ENCODE results near the gene SEMA6B. TPM values are rescaled to one million over a fixed set of nuclear protein-coding genes. Genes with fewer than 3 reads are reported as not detected.
"Not testable (repeated sequence)": the region's sequence is repeated elsewhere in the genome, so short reads cannot be mapped to it uniquely, and the experiment has no call there.

Gene SEMA6B
- total and polyA plus RNA-seq, 4 experiments from 2014 or later, result 2.4 to 2.7 TPM; not detected in 2

DNA sequence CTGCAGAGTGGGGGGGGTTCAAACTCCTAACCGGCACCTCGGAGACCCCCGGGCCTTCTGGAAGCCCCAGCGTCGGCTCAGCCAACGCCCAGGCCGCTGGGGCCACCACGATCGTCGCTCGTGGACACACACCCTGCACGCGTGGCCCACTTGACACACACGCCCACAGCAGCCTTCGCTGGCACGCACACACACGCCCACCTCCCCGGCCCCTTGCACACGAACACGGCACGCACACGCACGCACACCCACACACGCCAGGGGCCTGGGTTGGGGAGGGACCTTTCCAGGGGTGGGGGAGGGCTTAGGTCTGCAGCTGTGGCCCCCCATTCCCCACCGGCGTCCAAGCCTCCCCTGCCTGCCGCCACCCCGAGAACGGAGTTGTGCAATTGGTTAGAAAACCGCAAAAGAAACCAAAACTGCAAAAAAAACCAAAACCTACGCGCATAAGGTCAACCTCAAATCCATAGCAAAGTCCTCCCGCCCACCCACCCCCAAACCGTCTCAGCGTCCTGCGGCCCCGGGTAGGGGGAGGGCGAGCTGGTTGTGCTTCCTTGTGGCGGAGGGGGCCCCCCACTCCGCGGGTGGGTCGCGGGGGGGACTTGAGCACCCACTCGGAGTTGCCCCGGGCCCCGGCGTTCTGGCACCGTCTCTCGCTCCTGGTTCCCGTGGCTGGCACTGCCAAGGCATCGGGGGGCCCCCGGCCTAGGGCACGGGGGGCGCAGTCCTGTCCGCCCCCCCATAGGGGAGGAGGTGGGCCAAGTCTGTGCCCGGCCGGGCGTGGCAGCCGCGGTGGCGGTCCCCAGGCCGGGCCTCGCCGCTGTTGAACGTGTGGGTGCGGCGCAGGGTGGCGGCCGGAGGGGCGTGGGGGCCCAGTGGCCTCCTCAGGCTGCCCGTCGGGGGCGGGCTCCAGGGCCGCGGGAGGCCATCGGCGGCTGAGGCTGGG lies 16.3 kb downstream of the SEMA6B start:
- Histone ChIP-seq H3K4me3 (ENCODE audit: low read length in 2 of 2) (no peak overlapping the region), H3K36me3 (ENCODE audit: insufficient read depth, low read length) (no peaks in the 10 kb centered on the region), H3K27me3 (ENCODE audit: insufficient read depth, low read length) (no peaks in the 10 kb centered on the region), H3K27ac (ENCODE audit: low read depth, low read length) (no peak overlapping the region), H3K9me3 (ENCODE audit: control insufficient read depth in 1 of 2, low read length in 2 of 2) (no peaks in the 10 kb centered on the region), H3K4me1 (ENCODE audit: insufficient read depth, low read length) (no peaks in the 10 kb centered on the region)
- DNase-seq, result no peak
- Mint-ChIP-seq H3K27me3 (peaks cover 0 to 4% of the 10 kb centered on the region in 2 donors), H3K9me3 (peaks cover 0 to 13% (median 4%) of the 10 kb centered on the region in 8 donors), H3K4me1 (peaks cover 2 to 8% (median 4%) of the 10 kb centered on the region in 4 donors), H3K4me3 (no peak overlapping the region), H3K27ac (no peak overlapping the region), H3K36me3 (no peaks in the 10 kb centered on the region)
- intact Hi-C loops (cut with micrococcal nuclease), result no loop called here
- CTCF ChIA-PET (ENCODE audit: partially characterized antibody), result no interaction called here
- POLR2A ChIA-PET (ENCODE audit: partially characterized antibody), result no interaction called here

DNA sequence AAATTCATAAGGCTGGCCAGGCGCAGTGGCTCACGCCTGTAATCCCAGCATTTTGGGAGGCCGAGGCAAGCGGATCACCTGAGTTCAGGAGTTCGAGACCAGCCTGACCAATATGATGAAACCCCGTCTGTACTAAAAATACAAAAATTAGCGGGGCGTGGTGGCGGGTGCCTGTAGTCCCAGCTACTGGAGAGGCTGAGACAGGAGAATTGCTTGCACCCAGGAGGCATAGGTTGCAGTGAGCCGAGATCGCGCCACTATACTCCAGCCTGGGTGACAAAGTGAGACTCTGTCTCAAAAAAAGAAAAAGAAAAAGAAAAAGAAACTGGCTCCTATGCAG lies 17.7 kb downstream of the SEMA6B start:
- POLR2A ChIA-PET (ENCODE audit: partially characterized antibody); H3K27me3 ChIP-seq (ENCODE audit: insufficient read depth, low read length); H3K36me3 ChIP-seq (ENCODE audit: insufficient read depth, low read length); H3K27ac Mint-ChIP-seq; intact Hi-C loops (cut with micrococcal nuclease); H3K4me1 ChIP-seq (ENCODE audit: insufficient read depth, low read length); DNase-seq; H3K27me3 Mint-ChIP-seq; H3K4me3 ChIP-seq (ENCODE audit: low read length in 2 of 2); H3K4me3 Mint-ChIP-seq; H3K9me3 ChIP-seq (ENCODE audit: control insufficient read depth in 1 of 2, low read length in 2 of 2); H3K36me3 Mint-ChIP-seq; H3K27ac ChIP-seq (ENCODE audit: low read depth, low read length); H3K4me1 Mint-ChIP-seq: not testable (repeated sequence)
- peaks cover 0 to 13% (median 5%) of the 10 kb centered on the region in 8 donors for H3K9me3 Mint-ChIP-seq
- CTCF ChIA-PET (ENCODE audit: partially characterized antibody), result interaction anchor here (1.7 kb wide), 1 partner anchor 15 kb away, joined by 3 read pairs; no protein-coding TSS in a partner anchor

DNA sequence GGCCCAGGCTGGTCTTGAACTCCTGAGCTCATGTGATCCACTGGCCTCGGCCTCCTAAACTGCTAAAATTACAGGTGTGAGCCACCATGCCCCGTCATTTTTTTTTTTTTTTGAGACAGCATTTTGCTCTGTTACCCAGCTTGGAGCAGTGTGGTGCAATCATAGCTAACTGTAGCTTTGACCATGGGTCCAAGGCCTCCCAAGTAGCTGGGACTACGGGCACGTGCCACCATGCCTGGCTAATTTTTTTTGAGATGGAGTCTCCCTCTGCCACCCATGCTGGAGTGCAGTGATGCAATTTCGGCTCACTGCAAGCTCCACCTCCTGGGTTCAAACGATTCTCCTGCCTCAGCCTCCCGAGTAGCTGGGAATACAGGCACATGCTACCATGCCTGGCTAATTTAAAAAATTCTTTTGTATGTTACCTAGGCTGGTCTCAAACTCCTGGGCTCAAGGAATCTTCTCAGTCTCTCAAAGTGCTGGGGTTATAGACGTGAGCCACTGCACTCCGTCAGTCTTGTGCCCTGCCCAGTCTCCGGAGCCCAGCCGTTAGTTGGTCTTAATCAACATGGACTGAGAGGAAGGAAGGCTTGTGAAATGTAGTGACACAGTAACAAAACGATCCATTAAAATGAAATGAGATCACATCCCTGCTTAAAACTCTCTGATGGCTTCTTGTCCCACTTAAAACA lies 18.2 kb downstream of the SEMA6B start:
- CTCF ChIA-PET (ENCODE audit: partially characterized antibody), result interaction anchor here (1.7 kb wide), 1 partner anchor 15 kb away, joined by 3 read pairs; no protein-coding TSS in a partner anchor
- no peaks in the 10 kb centered on the region for H3K4me1 ChIP-seq (ENCODE audit: insufficient read depth, low read length)
- no peak overlapping the region for H3K27ac ChIP-seq (ENCODE audit: low read depth, low read length)
- no peak overlapping the region for H3K4me3 ChIP-seq (ENCODE audit: low read length in 2 of 2)
- Mint-ChIP-seq H3K27me3 (peaks cover 0 to 7% of the 10 kb centered on the region in 2 donors), H3K4me1 (peaks cover 2 to 8% (median 4%) of the 10 kb centered on the region in 4 donors), H3K36me3 (no peaks in the 10 kb centered on the region), H3K9me3 (peaks cover 0 to 13% (median 5%) of the 10 kb centered on the region in 8 donors), H3K27ac (no peak overlapping the region), H3K4me3 (no peak overlapping the region)
- no peaks in the 10 kb centered on the region for H3K36me3 ChIP-seq (ENCODE audit: insufficient read depth, low read length)
- DNase-seq, result no peak
- no peaks in the 10 kb centered on the region for H3K9me3 ChIP-seq (ENCODE audit: control insufficient read depth in 1 of 2, low read length in 2 of 2)
- intact Hi-C loops (cut with micrococcal nuclease), result no loop called here
- POLR2A ChIA-PET (ENCODE audit: partially characterized antibody), result no interaction called here
- no peaks in the 10 kb centered on the region for H3K27me3 ChIP-seq (ENCODE audit: insufficient read depth, low read length)

DNA sequence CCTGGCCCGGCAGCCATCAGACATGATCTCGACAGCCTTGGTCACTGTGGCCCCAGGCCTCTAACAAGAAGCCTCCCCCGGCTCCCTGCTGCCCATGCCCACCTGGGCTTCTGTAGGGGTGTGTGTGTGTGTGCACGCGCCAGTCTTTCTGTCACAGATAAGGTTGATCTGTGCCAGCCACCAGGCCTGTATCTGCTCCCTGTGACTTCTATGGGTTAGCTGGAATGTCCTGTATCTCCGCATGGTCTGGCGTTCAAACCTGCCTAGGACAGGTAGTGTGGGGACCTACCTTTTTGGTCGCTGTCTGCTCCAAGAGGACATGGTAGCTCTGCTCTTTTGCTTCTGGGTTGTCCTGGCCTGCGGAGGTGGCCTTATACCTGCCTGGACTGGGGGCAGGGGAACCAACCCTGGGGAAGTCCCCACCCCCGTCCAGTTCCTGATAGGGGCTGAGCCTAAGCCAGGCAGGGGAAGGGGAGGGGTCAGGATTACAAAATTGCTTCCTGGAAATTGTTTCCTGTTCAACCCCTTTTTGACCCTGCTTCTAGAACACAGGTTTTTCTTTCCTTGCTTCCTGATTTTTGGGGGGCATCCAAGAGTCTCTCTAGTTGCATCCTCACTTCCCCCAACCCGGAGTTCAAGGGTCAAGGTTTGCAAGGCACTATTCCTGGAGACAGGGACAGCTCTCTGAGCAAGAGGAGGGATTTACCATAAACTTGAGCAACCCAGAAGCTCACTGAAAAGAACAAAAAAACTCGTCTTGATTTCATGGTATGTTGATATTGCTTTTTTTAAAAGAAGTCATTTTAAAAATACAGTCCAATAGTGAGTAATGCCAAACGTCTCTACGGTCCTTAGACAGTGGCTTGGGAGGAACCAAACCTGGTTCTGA lies 19.5 kb downstream of the SEMA6B start, which contains the start of gene LRG1:
LRG1 (minus strand) TSS at position 344 of the 889 bp plus-strand sequence; CDS start at position 321, 23 bp downstream.
- Mint-ChIP-seq H3K36me3 (no peaks in the 10 kb centered on the region), H3K9me3 (peaks cover 0 to 13% (median 5%) of the 10 kb centered on the region in 8 donors), H3K27me3 (peaks cover 4 to 10% of the 10 kb centered on the region in 2 donors), H3K4me3 (peak within 1 kb of the TSS in 5 of 8 donors; percentile 10 to 56 (median 31)), H3K27ac (peak within 1 kb of the TSS in 2 of 7 donors; percentile 35 to 47), H3K4me1 (peaks cover 4 to 13% (median 5%) of the 10 kb centered on the region in 4 donors)
- H3K36me3 ChIP-seq (ENCODE audit: insufficient read depth, low read length), result no peaks in the 10 kb centered on the region
- H3K4me1 ChIP-seq (ENCODE audit: insufficient read depth, low read length), result no peaks in the 10 kb centered on the region
- POLR2A ChIA-PET (ENCODE audit: partially characterized antibody), result no interaction called here
- H3K9me3 ChIP-seq (ENCODE audit: control insufficient read depth in 1 of 2, low read length in 2 of 2), result no peaks in the 10 kb centered on the region
- H3K4me3 ChIP-seq (ENCODE audit: low read length in 2 of 2), result no peak within 1 kb of the TSS
- intact Hi-C loops (cut with micrococcal nuclease), result no loop called here
- CTCF ChIA-PET (ENCODE audit: partially characterized antibody), result interaction anchor here (0.9 to 1.7 kb wide), 2 partner anchors 9 to 13 kb away, joined by 3 read pairs; no protein-coding TSS in a partner anchor
- H3K27me3 ChIP-seq (ENCODE audit: insufficient read depth, low read length), result no peaks in the 10 kb centered on the region
- H3K27ac ChIP-seq (ENCODE audit: low read depth, low read length), result no peak within 1 kb of the TSS
- DNase-seq, result no peak

DNA sequence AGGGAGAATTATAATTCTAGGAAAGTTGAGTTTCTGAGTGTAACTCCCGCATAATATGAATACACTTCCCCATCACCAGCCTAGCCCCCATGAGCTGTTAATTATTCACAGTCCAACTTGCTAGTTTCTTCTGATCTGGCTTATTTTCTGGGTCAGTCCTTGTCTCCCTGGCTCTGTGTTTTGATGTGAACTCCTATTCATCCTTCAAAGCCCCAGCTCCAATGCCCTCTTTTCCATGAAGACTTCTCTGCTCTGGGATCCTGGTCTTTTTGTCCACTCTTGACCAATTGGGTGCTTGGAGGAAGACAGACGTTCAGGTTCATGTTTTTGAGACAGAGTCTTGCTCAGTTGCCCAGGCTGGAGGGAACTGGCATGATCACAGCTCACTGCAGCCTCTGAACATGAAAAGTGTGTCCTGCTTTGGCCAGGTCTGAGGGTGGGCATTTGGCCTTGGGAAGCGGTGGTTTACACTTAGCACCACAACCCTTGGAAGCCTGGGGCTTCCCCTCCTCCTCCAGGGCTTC lies 20.3 kb downstream of the SEMA6B start:
- H3K4me1 ChIP-seq (ENCODE audit: insufficient read depth, low read length), result no peaks in the 10 kb centered on the region
- H3K36me3 Mint-ChIP-seq, result no peaks in the 10 kb centered on the region
- H3K9me3 ChIP-seq (ENCODE audit: control insufficient read depth in 1 of 2, low read length in 2 of 2), result no peaks in the 10 kb centered on the region
- no peak overlapping the region for H3K27ac Mint-ChIP-seq
- H3K27ac ChIP-seq (ENCODE audit: low read depth, low read length), result no peak overlapping the region
- H3K9me3 Mint-ChIP-seq, result peaks cover 0 to 13% (median 5%) of the 10 kb centered on the region in 8 donors
- H3K27me3 ChIP-seq (ENCODE audit: insufficient read depth, low read length), result no peaks in the 10 kb centered on the region
- H3K4me1 Mint-ChIP-seq, result peaks cover 4 to 13% (median 5%) of the 10 kb centered on the region in 4 donors
- ChIA-PET POLR2A (ENCODE audit: partially characterized antibody) (no interaction called here), CTCF (ENCODE audit: partially characterized antibody) (no interaction called here)
- DNase-seq, result no peak
- H3K27me3 Mint-ChIP-seq, result peaks cover 4 to 10% of the 10 kb centered on the region in 2 donors
- intact Hi-C loops (cut with micrococcal nuclease), result no loop called here
- H3K36me3 ChIP-seq (ENCODE audit: insufficient read depth, low read length), result no peaks in the 10 kb centered on the region
- no peak overlapping the region for H3K4me3 ChIP-seq (ENCODE audit: low read length in 2 of 2)
- no peak overlapping the region for H3K4me3 Mint-ChIP-seq

DNA sequence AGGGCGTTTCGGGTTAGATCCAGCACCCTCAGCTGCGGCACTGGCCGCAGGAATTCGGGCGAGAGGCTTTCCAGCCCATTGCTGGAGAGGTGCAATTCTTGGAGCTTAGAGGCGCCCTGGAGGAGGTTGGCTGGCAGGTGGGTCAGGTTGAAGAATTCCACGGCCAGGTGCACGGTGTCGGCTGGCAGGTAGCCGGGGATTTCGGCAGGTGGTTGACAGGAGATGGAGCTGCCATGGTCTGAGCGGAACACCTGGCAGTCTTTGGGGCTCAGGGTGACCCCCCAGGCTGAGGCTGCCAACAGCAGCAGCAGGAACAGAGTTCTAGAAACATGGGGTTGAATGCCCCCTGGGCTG lies 20.9 kb downstream of the SEMA6B start:
- Mint-ChIP-seq H3K27me3 (peaks cover 7 to 10% of the 10 kb centered on the region in 2 donors), H3K4me3 (no peak overlapping the region), H3K36me3 (no peaks in the 10 kb centered on the region), H3K9me3 (peaks cover 0 to 13% (median 5%) of the 10 kb centered on the region in 8 donors), H3K4me1 (peaks cover 4 to 13% (median 5%) of the 10 kb centered on the region in 4 donors), H3K27ac (no peak overlapping the region)
- Histone ChIP-seq H3K27me3 (ENCODE audit: insufficient read depth, low read length) (no peaks in the 10 kb centered on the region), H3K4me3 (ENCODE audit: low read length in 2 of 2) (no peak overlapping the region), H3K36me3 (ENCODE audit: insufficient read depth, low read length) (no peaks in the 10 kb centered on the region), H3K27ac (ENCODE audit: low read depth, low read length) (no peak overlapping the region), H3K9me3 (ENCODE audit: control insufficient read depth in 1 of 2, low read length in 2 of 2) (no peaks in the 10 kb centered on the region), H3K4me1 (ENCODE audit: insufficient read depth, low read length) (no peaks in the 10 kb centered on the region)
- ChIA-PET CTCF (ENCODE audit: partially characterized antibody) (no interaction called here), POLR2A (ENCODE audit: partially characterized antibody) (no interaction called here)
- intact Hi-C loops (cut with micrococcal nuclease), result no loop called here
- no peak for DNase-seq
